ENCODE results near the gene MAP1LC3C. TPM values are rescaled to one million over a fixed set of nuclear protein-coding genes. Genes with fewer than 3 reads are reported as not detected.

MAP1LC3C gene
- total RNA-seq, 1 experiment from 2014 or later: 0.67 TPM

- no peak for DNase-seq
- no peaks in the 10 kb centered on the region for H3K9me2 ChIP-seq (replicated peaks; ENCODE audit: insufficient read depth, low read length)
- no peaks in the 10 kb centered on the region for H3K9me3 ChIP-seq (ENCODE audit: low read length)
- H3K4me1 ChIP-seq (ENCODE audit: low read length): no peaks in the 10 kb centered on the region
- H3K27ac ChIP-seq (ENCODE audit: low read length): no peak overlapping the region
- no peak overlapping the region for H3K9ac ChIP-seq (ENCODE audit: low read length)
- no peak overlapping the region for H3K4me3 ChIP-seq (ENCODE audit: low read length)
- H4K20me1 ChIP-seq (ENCODE audit: insufficient read depth, low read depth, low read length): no peaks in the 10 kb centered on the region
- H3K79me2 ChIP-seq (ENCODE audit: low read length): no peaks in the 10 kb centered on the region
- H3K36me3 ChIP-seq (ENCODE audit: insufficient read depth, low read length): no peaks in the 10 kb centered on the region
- H2AFZ ChIP-seq (ENCODE audit: low read length): no peak overlapping the region
- H3K4me2 ChIP-seq (ENCODE audit: low read depth, low read length, poor library complexity, severe bottlenecking): no peak overlapping the region
- no peaks in the 10 kb centered on the region for H3K27me3 ChIP-seq (ENCODE audit: low read length)
Measured at GRCh38 chr1:241963722-241964121, 35.2 kb downstream of the MAP1LC3C start.

- H2AFZ ChIP-seq (ENCODE audit: low read length): no peak overlapping the region
- H3K79me2 ChIP-seq (ENCODE audit: low read length): no peaks in the 10 kb centered on the region
- no peaks in the 10 kb centered on the region for H3K9me3 ChIP-seq (ENCODE audit: low read length)
- no peaks in the 10 kb centered on the region for H4K20me1 ChIP-seq (ENCODE audit: insufficient read depth, low read depth, low read length)
- no peak for DNase-seq
- no peak overlapping the region for H3K4me3 ChIP-seq (ENCODE audit: low read length)
- no peak overlapping the region for H3K27ac ChIP-seq (ENCODE audit: low read length)
- H3K4me1 ChIP-seq (ENCODE audit: low read length): no peaks in the 10 kb centered on the region
- no peak overlapping the region for H3K4me2 ChIP-seq (ENCODE audit: low read depth, low read length, poor library complexity, severe bottlenecking)
- no peaks in the 10 kb centered on the region for H3K36me3 ChIP-seq (ENCODE audit: insufficient read depth, low read length)
- H3K9me2 ChIP-seq (replicated peaks; ENCODE audit: insufficient read depth, low read length): no peaks in the 10 kb centered on the region
- no peaks in the 10 kb centered on the region for H3K27me3 ChIP-seq (ENCODE audit: low read length)
- H3K9ac ChIP-seq (ENCODE audit: low read length): no peak overlapping the region
Measured at GRCh38 chr1:241962153-241962552, 36.7 kb downstream of the MAP1LC3C start.

- no peaks in the 10 kb centered on the region for H3K79me2 ChIP-seq (ENCODE audit: low read length)
- no peaks in the 10 kb centered on the region for H3K36me3 ChIP-seq (ENCODE audit: insufficient read depth, low read length)
- H4K20me1 ChIP-seq (ENCODE audit: insufficient read depth, low read depth, low read length): no peaks in the 10 kb centered on the region
- no peaks in the 10 kb centered on the region for H3K4me1 ChIP-seq (ENCODE audit: low read length)
- no peak within 1 kb of the TSS for H3K9ac ChIP-seq (ENCODE audit: low read length)
- no peak for DNase-seq
- no peak within 1 kb of the TSS for H2AFZ ChIP-seq (ENCODE audit: low read length)
- no peaks in the 10 kb centered on the region for H3K27me3 ChIP-seq (ENCODE audit: low read length)
- H3K9me3 ChIP-seq (ENCODE audit: low read length): no peaks in the 10 kb centered on the region
- H3K4me3 ChIP-seq (ENCODE audit: low read length): no peak within 1 kb of the TSS
- H3K9me2 ChIP-seq (replicated peaks; ENCODE audit: insufficient read depth, low read length): no peaks in the 10 kb centered on the region
- no peak within 1 kb of the TSS for H3K4me2 ChIP-seq (ENCODE audit: low read depth, low read length, poor library complexity, severe bottlenecking)
- no peak within 1 kb of the TSS for H3K27ac ChIP-seq (ENCODE audit: low read length)
Measured at GRCh38 chr1:241957692-241958494, 41.0 kb downstream of the MAP1LC3C start, which contains the start of gene BECN2. TSS of gene BECN2 (plus strand) at chr1:241957767. CDS start at chr1:241957767, 0 bp downstream.

- Histone ChIP-seq H3K79me2 (ENCODE audit: low read length) (no peaks in the 10 kb centered on the region), H3K9me2 (replicated peaks; ENCODE audit: insufficient read depth, low read length) (no peaks in the 10 kb centered on the region), H3K36me3 (ENCODE audit: insufficient read depth, low read length) (no peaks in the 10 kb centered on the region), H3K27me3 (ENCODE audit: low read length) (no peaks in the 10 kb centered on the region), H3K4me2 (ENCODE audit: low read depth, low read length, poor library complexity, severe bottlenecking) (no peak overlapping the region), H3K4me3 (ENCODE audit: low read length) (no peak overlapping the region), H3K4me1 (ENCODE audit: low read length) (no peaks in the 10 kb centered on the region), H3K27ac (ENCODE audit: low read length) (no peak overlapping the region), H3K9me3 (ENCODE audit: low read length) (no peaks in the 10 kb centered on the region), H3K9ac (ENCODE audit: low read length) (no peak overlapping the region), H2AFZ (ENCODE audit: low read length) (no peak overlapping the region), H4K20me1 (ENCODE audit: insufficient read depth, low read depth, low read length) (no peaks in the 10 kb centered on the region)
- DNase-seq: no peak
Measured at GRCh38 chr1:241950390-241950789, 48.5 kb downstream of the MAP1LC3C start.

GRCh38 chr1:241947354-241947753, 51.5 kb downstream of the MAP1LC3C start:
- no peak for DNase-seq
- no peaks in the 10 kb centered on the region for H3K27me3 ChIP-seq (ENCODE audit: low read length)
- H3K9me3 ChIP-seq (ENCODE audit: low read length): no peaks in the 10 kb centered on the region
- no peaks in the 10 kb centered on the region for H3K79me2 ChIP-seq (ENCODE audit: low read length)
- H3K27ac ChIP-seq (ENCODE audit: low read length): no peak overlapping the region
- no peak overlapping the region for H2AFZ ChIP-seq (ENCODE audit: low read length)
- H3K9ac ChIP-seq (ENCODE audit: low read length): no peak overlapping the region
- no peak overlapping the region for H3K4me2 ChIP-seq (ENCODE audit: low read depth, low read length, poor library complexity, severe bottlenecking)
- H4K20me1 ChIP-seq (ENCODE audit: insufficient read depth, low read depth, low read length): no peaks in the 10 kb centered on the region
- no peaks in the 10 kb centered on the region for H3K36me3 ChIP-seq (ENCODE audit: insufficient read depth, low read length)
- no peaks in the 10 kb centered on the region for H3K4me1 ChIP-seq (ENCODE audit: low read length)
- no peaks in the 10 kb centered on the region for H3K9me2 ChIP-seq (replicated peaks; ENCODE audit: insufficient read depth, low read length)
- no peak overlapping the region for H3K4me3 ChIP-seq (ENCODE audit: low read length)

Other genes starting within 250 kb of the MAP1LC3C start
- gene EXO1, start 150.9 kb downstream of the MAP1LC3C start, total RNA-seq (2014; rRNA removed; shearing (Covaris generic); ENCODE audit: low replicate concordance): 9.8 and 14.2 TPM in 2 replicates
- not detected in 2 replicates for gene BECN2, start 41.3 kb downstream of the MAP1LC3C start, total RNA-seq (2014; rRNA removed; shearing (Covaris generic); ENCODE audit: low replicate concordance)

All from Karpas-422 (cell line).